ENCODE measurements around the gene ECM2.

ECM2 gene

DNA sequence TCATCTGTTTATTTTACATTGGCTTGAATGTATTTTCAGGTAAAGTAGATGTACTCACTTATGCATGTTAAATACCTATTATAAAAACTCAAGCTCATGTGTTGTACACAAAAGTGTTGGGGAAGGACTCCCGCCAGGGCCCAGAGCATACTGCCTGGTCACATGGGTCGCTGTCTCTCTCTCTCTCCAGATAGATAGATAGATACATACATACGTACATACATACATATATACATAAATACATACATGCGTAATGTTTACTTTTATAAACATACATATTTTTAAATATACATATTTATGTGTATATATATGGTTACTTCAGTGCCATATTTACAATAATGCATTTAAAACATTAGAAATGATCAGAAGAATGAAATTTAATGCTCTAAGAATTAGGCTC is 78.2 kb downstream of the ECM2 start:
- no peak for DNase-seq

DNA sequence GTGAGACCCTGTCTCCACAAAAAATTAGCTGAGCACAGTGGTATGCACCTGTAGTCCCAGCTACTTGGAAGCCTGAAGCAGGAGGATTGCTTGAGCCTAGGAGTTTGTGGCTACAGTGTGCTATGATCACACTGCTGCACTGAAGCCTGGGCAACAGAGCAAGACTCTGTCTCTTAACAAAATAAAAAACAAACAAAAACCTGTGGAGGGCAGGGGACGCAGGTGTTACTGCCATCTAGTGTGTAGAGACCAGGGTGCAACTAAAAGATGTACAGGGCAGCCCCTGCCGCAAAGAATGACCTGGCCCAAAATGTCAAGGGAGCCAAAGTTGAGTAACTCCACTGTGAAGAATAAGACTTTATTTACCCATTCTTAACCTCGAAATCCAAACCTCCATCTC is 80.6 kb downstream of the ECM2 start:
- DNase-seq, result no peak

DNA sequence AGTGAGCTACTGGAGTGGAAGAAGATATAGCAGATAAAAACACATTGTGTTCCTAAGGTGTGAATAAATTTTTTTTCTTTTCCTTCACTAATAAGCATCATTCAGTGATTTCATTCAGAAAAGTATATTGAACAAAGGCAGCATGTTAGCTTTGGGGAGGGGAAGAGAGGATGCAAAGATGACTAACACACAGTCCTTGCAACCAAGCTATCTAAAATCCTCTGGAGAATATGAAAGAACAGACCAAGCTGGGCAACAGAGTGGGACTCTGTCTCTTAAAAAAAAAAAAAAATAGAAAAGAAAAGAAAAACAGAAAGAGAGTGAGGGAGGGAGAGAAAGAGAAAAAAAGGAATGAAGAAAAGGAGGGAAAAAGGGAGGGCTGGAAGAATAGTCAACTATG is 89.3 kb downstream of the ECM2 start:
- no peak for DNase-seq
